Right renal cortex interstitium (tissue), 3 donors: Measurements from ENCODE around the gene B4GALT2. TPM values are rescaled to one million over a fixed set of nuclear protein-coding genes. Genes with fewer than 3 reads are reported as not detected.

Experiments used
- DNase-seq, 3 donors: peaks; one replicate each; pipeline ENCODE4 v3.0.0-alpha.2; 2013; ENCODE audit warnings: low read depth in 3 of 3, low spot score in 2 of 3
- polyA plus RNA-seq, 3 donors: library from polyadenylated mRNA; unstranded; fragments of 120-200 nt; gene quantifications; one replicate each; pipeline ENCODE4 v1.2.1, GENCODE V29; 2013; ENCODE audit not compliant: insufficient read length in 3 of 3

B4GALT2 gene
- polyA plus RNA-seq, 3 donors, result 34.6 to 39.8 (median 37.2) TPM

GRCh38 chr1:43969416-43969745 is 9.6 kb upstream of the B4GALT2 start:
- no peak for DNase-seq

- peak; percentile 83 to 95 (median 89) for DNase-seq
Observed at GRCh38 chr1:43969746-43970466, 9.1 kb upstream of the B4GALT2 start, which contains the start of gene DPH2. Gene DPH2 (plus strand): TSS chr1:43970010. CDS start chr1:43970176, 166 bp downstream.

GRCh38 chr1:43970502-43970901 is 8.5 kb upstream of the B4GALT2 start:
- DNase-seq, result no peak

GRCh38 chr1:43970911-43971310 is 8.1 kb upstream of the B4GALT2 start:
- DNase-seq, result no peak

- DNase-seq, result no peak
Observed at GRCh38 chr1:43971336-43971980, 7.6 kb upstream of the B4GALT2 start.

- DNase-seq, result no peak
Observed at GRCh38 chr1:43973981-43974442, 5.0 kb upstream of the B4GALT2 start.

GRCh38 chr1:43974443-43975248 is 4.4 kb upstream of the B4GALT2 start, which contains the start of gene ATP6V0B:
Gene ATP6V0B (plus strand): TSS chr1:43974960. CDS start chr1:43975041, 81 bp downstream.
- peak in 2 of 3 donors; percentile 75 to 86 for DNase-seq

- DNase-seq, result no peak
Observed at GRCh38 chr1:43975249-43975961, 3.6 kb upstream of the B4GALT2 start.

GRCh38 chr1:43976045-43976444 is 3.0 kb upstream of the B4GALT2 start:
- no peak for DNase-seq

GRCh38 chr1:43976890-43977289 is 2.1 kb upstream of the B4GALT2 start:
- no peak for DNase-seq

- no peak for DNase-seq
Observed at GRCh38 chr1:43977376-43978263, 1.4 kb upstream of the B4GALT2 start.

GRCh38 chr1:43978264-43978550 is 803 bp upstream of the B4GALT2 start:
- no peak for DNase-seq

- no peak for DNase-seq
Observed at GRCh38 chr1:43979261-43979527, 184 bp downstream of the B4GALT2 start.

GRCh38 chr1:43979528-43980254 is 681 bp downstream of the B4GALT2 start:
- no peak for DNase-seq

- no peak for DNase-seq
Observed at GRCh38 chr1:43980255-43981134, 1.5 kb downstream of the B4GALT2 start.

GRCh38 chr1:43981135-43981491 is 2.1 kb downstream of the B4GALT2 start:
- no peak for DNase-seq

- no peak for DNase-seq
Observed at GRCh38 chr1:43981636-43982035, 2.6 kb downstream of the B4GALT2 start.

- no peak for DNase-seq
Observed at GRCh38 chr1:43982241-43982640, 3.2 kb downstream of the B4GALT2 start.

- no peak for DNase-seq
Observed at GRCh38 chr1:43982808-43983207, 3.8 kb downstream of the B4GALT2 start.
